ENCODE results near the gene GPR150.
"Not testable (repeated sequence)": the region's sequence is repeated elsewhere in the genome, so short reads cannot be mapped to it uniquely, and the experiment has no call there.

GPR150 gene

GRCh38 chr5:95626701-95627100, 6.8 kb downstream of the GPR150 start:
- no peak for DNase-seq

- no peak for DNase-seq
Observed at GRCh38 chr5:95627971-95628810, 8.3 kb downstream of the GPR150 start.

GRCh38 chr5:95628933-95629332, 9.0 kb downstream of the GPR150 start:
- DNase-seq: no peak

GRCh38 chr5:95630394-95630917, 10.6 kb downstream of the GPR150 start:
- DNase-seq: no peak

GRCh38 chr5:95631255-95631958, 11.5 kb downstream of the GPR150 start:
- DNase-seq: no peak

- peak; percentile 85 for DNase-seq
Observed at GRCh38 chr5:95631991-95632675, 12.2 kb downstream of the GPR150 start.

GRCh38 chr5:95632942-95633341, 13.1 kb downstream of the GPR150 start:
- not testable (repeated sequence) for DNase-seq

- DNase-seq: no peak
Observed at GRCh38 chr5:95633671-95634070, 13.8 kb downstream of the GPR150 start.

GRCh38 chr5:95634081-95634480, 14.2 kb downstream of the GPR150 start:
- no peak for DNase-seq

GRCh38 chr5:95638632-95639031, 18.7 kb downstream of the GPR150 start:
- no peak for DNase-seq

- DNase-seq: no peak
Observed at GRCh38 chr5:95641741-95642220, 21.9 kb downstream of the GPR150 start.

GRCh38 chr5:95643152-95643551, 23.3 kb downstream of the GPR150 start:
- DNase-seq: no peak

GRCh38 chr5:95644351-95645042, 24.6 kb downstream of the GPR150 start:
- peak; percentile 73 for DNase-seq

GRCh38 chr5:95646226-95646568, 26.3 kb downstream of the GPR150 start:
- DNase-seq: not testable (repeated sequence)

- DNase-seq: peak; percentile 94
Observed at GRCh38 chr5:95646569-95647431, 26.9 kb downstream of the GPR150 start, which contains the start of gene RFESD. Gene RFESD (plus strand): TSS chr5:95646777. CDS start chr5:95652272, 5,495 bp downstream.

GRCh38 chr5:95647886-95648860, 28.3 kb downstream of the GPR150 start:
- no peak for DNase-seq

GRCh38 chr5:95649274-95649673, 29.4 kb downstream of the GPR150 start:
- no peak for DNase-seq

- DNase-seq: no peak
Observed at GRCh38 chr5:95649842-95650620, 30.1 kb downstream of the GPR150 start.

- no peak for DNase-seq
Observed at GRCh38 chr5:95652849-95653248, 33.0 kb downstream of the GPR150 start.

All from CD4-positive, alpha-beta T cell treated with Interleukin-21 for 1 hour (primary cell).